Neural progenitor cell (in vitro differentiated cells): ENCODE data around the gene P2RX6.

Experiments
- CTCF ChIP-seq: fragments of 200-600 bp; sonication (generic); IDR thresholded peaks from 2 replicates; pipeline ENCODE4 v1.5.1; 2017; ENCODE audit warnings: antibody characterized with exemption, mild to moderate bottlenecking
- EZH2phosphoT487 ChIP-seq: fragments of 200-600 bp; sonication (generic); IDR thresholded peaks from 2 replicates; pipeline ENCODE4 v1.6.1; 2017; ENCODE audit warnings: antibody characterized with exemption

GRCh38 chr22:20995329-20996030 lies 19.5 kb upstream of the P2RX6 start:
- TF ChIP-seq CTCF (no peak), EZH2phosphoT487 (no peak)
